C4-2B (cell line): ENCODE measurements around the gene METTL21C.

Experiments used
- H3K27ac ChIP-seq: fragments of 450-650 bp; 2 replicates; pipeline ENCODE4 v1.5.1; 2017
- CTCF ChIP-seq: fragments of 450-650 bp; conservative IDR thresholded peaks from 2 replicates; pipeline ENCODE4 v1.5.1; 2017; ENCODE audit warnings: mild to moderate bottlenecking
- ZFX ChIP-seq: fragments of 450-650 bp; IDR thresholded peaks from 2 replicates; pipeline ENCODE4 v1.6.1; 2017

METTL21C gene

GRCh38 chr13:102638741-102639140 is 56.1 kb downstream of the METTL21C start:
- no peak for TF ChIP-seq CTCF
- TF ChIP-seq ZFX: no peak
- H3K27ac ChIP-seq: no peak overlapping the region
